B cell (primary cell): ENCODE results near the gene TMED6.

Experiments
- CTCF ChIP-seq: fragments of 200-600 bp; IDR thresholded peaks from one replicate; pipeline ENCODE4 v1.8.0; 2022; ENCODE audit warnings: antibody characterized with exemption, mild to moderate bottlenecking
- EZH2 ChIP-seq: IDR thresholded peaks from 2 replicates; pipeline ENCODE4 v1.6.1; 2012; ENCODE audit warnings: borderline replicate concordance, low read depth, mild to moderate bottlenecking, moderate library complexity, low read length; ENCODE audit not compliant: insufficient read depth, poor library complexity, severe bottlenecking

- TF ChIP-seq CTCF (no peak), EZH2 (no peak)
These were observed 24.9 kb upstream of the TMED6 start for GRCh38 chr16:69376393-69377059.
